ENCODE results near the gene TAF11L3.
A peak's percentile ranks its signal among the peaks of the same experiment; 100 is the strongest.
"Not testable (repeated sequence)": the region's sequence is repeated elsewhere in the genome, so short reads cannot be mapped to it uniquely, and the experiment has no call there.

The TAF11L3 gene

GRCh38 chr5:17518067-17518466, at the start of gene TAF11L3:
TSS of gene TAF11L3 (plus strand) at chr5:17518367.
- not testable (repeated sequence) for DNase-seq (ENCODE audit: low read depth)

DNA sequence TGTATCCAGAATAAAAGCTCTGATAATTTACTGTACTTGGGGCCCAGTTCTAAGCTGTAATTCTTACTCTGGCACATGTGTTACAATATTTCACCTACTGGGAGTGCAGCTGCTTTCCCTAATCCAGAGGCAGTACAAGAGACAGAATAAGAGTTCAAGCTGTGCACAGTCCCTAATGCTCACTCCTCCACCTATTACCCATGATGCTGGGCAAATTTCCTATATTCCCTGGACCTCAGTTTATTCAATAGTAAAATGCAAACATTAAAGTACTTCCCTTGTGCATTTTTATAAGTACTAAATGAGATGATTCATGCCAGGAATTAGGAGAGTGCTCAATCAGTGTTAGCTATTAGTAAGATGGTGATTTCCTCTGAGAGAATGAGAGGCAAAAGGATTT, 48.1 kb upstream of the TAF11L3 start:
- DNase-seq (ENCODE audit: low read depth): no peak

- DNase-seq (ENCODE audit: low read depth): not testable (repeated sequence)
Observed at GRCh38 chr5:17475064-17475463, 43.1 kb upstream of the TAF11L3 start.

- no peak for DNase-seq (ENCODE audit: low read depth)
Observed at GRCh38 chr5:17477043-17477442, 41.1 kb upstream of the TAF11L3 start.

DNA sequence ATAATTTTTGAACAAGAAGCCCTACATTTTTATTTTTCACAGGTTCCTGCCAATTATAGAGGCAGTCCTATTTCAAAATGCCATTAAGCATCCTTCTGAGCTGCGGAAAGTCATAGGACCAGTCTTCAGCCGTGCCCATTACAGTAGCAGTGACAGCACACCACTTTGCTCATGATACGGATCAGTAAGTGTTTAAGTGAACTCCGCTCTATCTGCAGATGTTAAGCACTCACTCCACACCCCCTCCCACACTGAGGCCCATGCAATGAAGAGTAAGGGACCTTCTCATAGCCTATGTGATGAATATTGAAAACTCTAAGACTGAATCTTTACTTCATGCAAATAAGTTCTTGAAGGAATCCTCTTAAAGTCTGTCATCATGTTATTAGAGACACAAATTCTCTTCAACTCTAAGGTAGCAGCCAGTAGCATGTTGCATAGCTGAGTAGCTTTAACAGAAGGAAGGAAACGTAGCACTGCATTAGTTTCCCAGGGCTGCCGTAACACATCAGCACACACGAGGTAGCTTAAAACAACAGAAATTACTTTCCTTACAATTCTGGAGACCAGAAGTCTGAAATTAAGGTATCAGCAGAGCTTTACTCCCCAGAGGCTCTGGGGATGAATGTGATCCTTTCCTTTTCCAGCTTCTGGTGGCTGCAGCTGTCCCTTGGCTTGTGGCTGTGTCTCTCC, 40.4 kb upstream of the TAF11L3 start:
- DNase-seq (ENCODE audit: low read depth): no peak

DNA sequence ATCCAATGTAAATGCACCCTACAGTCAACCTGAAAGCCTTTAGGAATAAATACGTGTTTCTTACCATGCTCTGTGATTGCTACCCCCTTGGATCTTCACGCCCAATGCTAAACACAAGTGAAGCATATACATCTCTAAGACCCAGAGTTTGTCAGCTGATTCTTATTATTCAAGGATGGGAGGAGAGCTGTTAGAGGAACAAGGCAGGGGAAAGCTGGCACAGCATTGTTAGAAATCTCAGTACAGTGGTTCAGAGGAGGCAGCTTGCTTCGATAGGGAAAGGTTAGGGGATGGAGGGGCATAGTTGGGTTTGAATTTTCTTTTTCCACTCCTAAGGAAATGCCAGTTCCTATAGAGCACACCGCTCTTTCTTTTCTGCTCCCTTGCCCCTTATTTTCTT, 36.8 kb upstream of the TAF11L3 start:
- no peak for DNase-seq (ENCODE audit: low read depth)

DNA sequence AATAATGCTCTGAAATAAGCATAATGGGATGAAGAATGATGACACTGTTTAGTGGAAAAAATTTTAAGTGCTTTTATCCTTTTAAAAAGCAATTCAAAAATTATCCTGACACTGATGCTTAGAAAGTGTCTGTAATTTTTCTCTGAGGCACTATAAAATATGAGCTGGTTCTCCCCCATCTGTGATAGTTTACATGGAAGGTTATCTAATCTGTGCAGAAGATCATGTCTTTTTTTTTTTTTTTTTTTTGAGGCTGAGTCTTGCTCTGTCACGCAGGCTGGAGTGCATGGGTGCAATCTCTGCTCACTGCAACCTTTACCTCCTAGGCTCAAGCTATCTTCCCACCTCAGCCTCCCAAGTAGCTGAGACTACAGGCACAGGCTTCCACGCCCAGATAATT, 35.4 kb upstream of the TAF11L3 start:
- no peak for DNase-seq (ENCODE audit: low read depth)

- peak; percentile 14 for DNase-seq (ENCODE audit: low read depth)
Observed at GRCh38 chr5:17486464-17487173, 31.5 kb upstream of the TAF11L3 start.

- DNase-seq (ENCODE audit: low read depth): no peak
Observed at GRCh38 chr5:17487174-17487512, 31.0 kb upstream of the TAF11L3 start.

- not testable (repeated sequence) for DNase-seq (ENCODE audit: low read depth)
Observed at GRCh38 chr5:17491257-17491656, 26.9 kb upstream of the TAF11L3 start.

DNA sequence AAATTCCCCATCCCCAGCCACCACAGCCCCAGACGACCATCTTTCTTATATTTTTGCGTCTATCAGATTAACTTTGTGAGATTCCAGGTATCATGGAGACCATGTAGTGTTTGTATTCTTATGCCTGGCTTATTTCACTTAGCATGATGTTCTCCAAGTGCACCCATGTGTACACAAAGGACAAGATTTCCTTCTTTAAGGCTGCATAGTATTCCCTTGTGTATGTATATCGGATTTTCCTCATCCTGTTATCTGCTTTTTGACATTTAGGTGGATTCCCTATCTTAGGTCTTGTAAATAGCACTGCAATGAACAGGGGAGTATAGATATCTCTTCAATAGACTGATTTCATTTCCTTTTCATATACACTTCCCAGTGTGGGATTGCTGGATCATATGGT, 25.4 kb upstream of the TAF11L3 start:
- no peak for DNase-seq (ENCODE audit: low read depth)

- no peak for DNase-seq (ENCODE audit: low read depth)
Observed at GRCh38 chr5:17497446-17497845, 20.7 kb upstream of the TAF11L3 start.

- not testable (repeated sequence) for DNase-seq (ENCODE audit: low read depth)
Observed at GRCh38 chr5:17497931-17498330, 20.2 kb upstream of the TAF11L3 start, which contains the start of gene TAF11L2. TSS of gene TAF11L2 (plus strand) at chr5:17498231.

DNA sequence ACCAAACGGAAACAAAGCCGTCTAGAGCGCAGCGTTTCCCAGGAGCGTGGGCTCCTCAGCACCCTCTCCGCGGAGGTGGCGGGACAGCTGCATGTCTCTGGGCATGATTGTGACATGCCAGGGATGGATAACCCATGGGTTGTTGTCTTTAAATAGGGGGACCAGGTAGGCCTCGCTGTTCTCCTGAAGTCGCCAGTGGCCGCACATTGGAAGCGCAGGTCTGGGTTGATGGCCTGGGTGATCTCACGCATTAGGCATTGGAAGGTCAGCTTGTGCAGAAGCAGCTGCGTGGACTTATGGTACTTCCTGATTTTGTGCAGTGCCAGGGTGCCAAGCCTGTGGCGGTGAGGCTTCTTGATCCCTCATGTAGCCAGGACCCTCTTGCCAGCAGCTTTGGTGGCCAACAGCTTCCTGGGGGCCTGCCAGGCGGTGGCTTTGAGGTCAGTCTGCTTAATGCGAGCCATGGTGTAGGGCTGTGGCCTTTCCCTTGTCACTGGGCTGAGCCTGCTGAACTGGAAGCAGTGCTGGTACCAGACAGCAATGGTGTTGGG, 6.3 kb upstream of the TAF11L3 start:
- no peak for DNase-seq (ENCODE audit: low read depth)

DNA sequence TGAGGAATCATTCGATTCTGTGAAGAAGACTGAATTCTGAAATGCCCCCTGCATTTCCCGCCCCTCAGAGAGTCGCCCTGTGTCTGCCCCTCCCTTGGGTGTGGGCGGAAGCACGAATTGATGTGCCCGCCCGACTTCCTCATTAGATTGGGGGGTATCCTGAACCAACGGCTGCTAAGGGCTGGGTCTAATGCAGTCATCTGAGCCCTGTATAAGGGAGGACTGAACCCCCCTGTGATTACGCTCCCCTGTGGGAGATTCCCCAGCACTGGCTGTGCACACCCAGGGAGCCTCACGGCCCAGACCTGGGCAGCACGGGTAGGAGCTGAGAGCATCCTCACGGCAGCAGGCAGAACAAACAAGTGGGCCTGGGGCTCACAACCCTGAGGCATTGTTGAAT, 641 bp upstream of the TAF11L3 start:
- not testable (repeated sequence) for DNase-seq (ENCODE audit: low read depth)

DNA sequence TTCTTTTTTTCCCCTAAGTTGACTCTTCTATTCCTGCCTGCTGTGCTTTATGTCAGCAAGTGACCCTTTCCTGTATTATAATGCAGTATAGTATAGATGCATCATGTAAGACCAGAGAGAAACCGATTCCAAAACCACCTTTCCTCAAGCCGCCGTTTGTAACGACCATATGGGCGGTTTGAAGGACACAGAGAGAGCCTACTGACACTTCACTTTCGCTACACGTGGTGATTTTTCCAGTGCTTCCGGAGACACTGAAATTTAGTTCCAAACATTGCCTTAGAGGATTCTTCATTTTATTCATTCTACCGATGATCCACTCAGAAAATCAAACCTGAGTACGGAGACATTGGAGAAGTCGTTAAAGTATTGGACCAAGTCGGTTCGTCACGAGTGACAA, 1.3 kb downstream of the TAF11L3 start:
- not testable (repeated sequence) for DNase-seq (ENCODE audit: low read depth)

GRCh38 chr5:17521501-17521900, 3.3 kb downstream of the TAF11L3 start, which contains the start of gene TAF11L4:
TSS of gene TAF11L4 (plus strand) at chr5:17521801.
- not testable (repeated sequence) for DNase-seq (ENCODE audit: low read depth)

- DNase-seq (ENCODE audit: low read depth): not testable (repeated sequence)
Observed at GRCh38 chr5:17524935-17525334, 6.8 kb downstream of the TAF11L3 start, which contains the start of gene TAF11L5. TSS of gene TAF11L5 (plus strand) at chr5:17525235.

GRCh38 chr5:17526504-17526903, 8.3 kb downstream of the TAF11L3 start:
- not testable (repeated sequence) for DNase-seq (ENCODE audit: low read depth)

DNA sequence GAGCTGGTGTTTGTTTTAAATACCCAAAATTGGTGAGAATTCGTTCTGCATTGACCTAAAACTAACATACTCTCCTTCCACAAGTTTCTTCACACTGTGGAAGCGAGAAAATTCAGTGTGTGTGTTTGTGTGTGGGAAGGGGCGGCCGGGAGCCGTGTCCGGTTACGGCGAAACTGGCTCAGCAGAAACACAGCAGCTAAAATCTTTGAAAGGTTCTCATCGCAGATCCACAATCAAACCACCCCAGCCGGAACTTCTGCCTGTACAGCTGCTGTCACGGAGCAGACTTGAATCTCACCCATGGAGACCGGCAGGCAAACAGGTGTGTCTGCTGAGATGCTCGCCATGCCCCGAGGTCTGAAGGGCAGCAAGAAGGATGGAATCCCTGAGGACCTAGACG, 10.2 kb downstream of the TAF11L3 start, which contains the start of gene TAF11L6:
TSS of gene TAF11L6 (plus strand) at position 301 of the 400 bp plus-strand sequence.
- not testable (repeated sequence) for DNase-seq (ENCODE audit: low read depth)

All from amniotic epithelial cell (primary cell).